Heart right ventricle (tissue), 16 donors: ENCODE data around the gene MZT2B. TPM values are rescaled to one million over a fixed set of nuclear protein-coding genes. Genes with fewer than 3 reads are reported as not detected.
"Not testable (repeated sequence)": the region's sequence is repeated elsewhere in the genome, so short reads cannot be mapped to it uniquely, and the experiment has no call there.

Experiments used
- ATAC-seq, 8 donors: fragments of 200-7000 bp; cut with Tn5 transposase; one replicate each; pipeline ENCODE4 v1.9.1; 2020; ENCODE audit warnings: mild to moderate bottlenecking in 8 of 8, moderate library complexity in 8 of 8, moderate number of reproducible peaks in 1 of 8
- DNase-seq, 2 donors: peaks; one replicate each; pipeline ENCODE4 v3.0.0-alpha.2; 2020
- H3K27ac ChIP-seq, 10 donors: fragments of 200-600 bp; sonication (generic) in 2 of 10; one replicate each; pipeline versions ENCODE4 v1.5.0 to v1.8.0; 2020 to 2022; ENCODE audit warnings: mild to moderate bottlenecking in 3 of 10
- H3K27me3 ChIP-seq, 7 donors: fragments of 200-600 bp; one replicate each; pipeline ENCODE4 v1.8.0; 2021 to 2022; ENCODE audit warnings: mild to moderate bottlenecking in 2 of 7
- H3K36me3 ChIP-seq, 9 donors: fragments of 200-600 bp; sonication (generic) in 1 of 9; one replicate each; pipeline versions ENCODE4 v1.5.0 to v1.8.0; 2020 to 2022; ENCODE audit warnings: mild to moderate bottlenecking in 2 of 9
- H3K4me1 ChIP-seq, 9 donors: fragments of 200-600 bp; sonication (generic) in 1 of 9; one replicate each; pipeline versions ENCODE4 v1.5.0 to v1.8.0; 2020 to 2022; ENCODE audit warnings: mild to moderate bottlenecking in 4 of 9
- H3K4me3 ChIP-seq, 10 donors: fragments of 200-600 bp; sonication (generic) in 2 of 10; one replicate each; pipeline versions ENCODE4 v1.5.0 to v1.8.0; 2020 to 2022; ENCODE audit warnings: mild to moderate bottlenecking in 7 of 10, moderate library complexity in 2 of 10
- H3K9me3 ChIP-seq, 11 donors: fragments of 200-600 bp in 10 of 11; sonication (generic) in 2 of 11; one replicate each; pipeline versions ENCODE4 v1.5.0 to v1.8.0; 2013 to 2022; ENCODE audit warnings: mild to moderate bottlenecking in 2 of 11, control low read depth in 1 of 11, moderate library complexity in 1 of 11
- WGBS, 2 donors: extraction: QIAGEN DNeasy Blood & Tissue Kit; methylation state at CpG; one replicate each; pipeline ENCODE4 v1.1.7; 2013; ENCODE audit warnings: inconsistent platforms in 1 of 2; 5-methylcytosine and 5-hydroxymethylcytosine counted together
- intact Hi-C, 10 donors: fragments of 100-400 bp; cut with DNase I; formaldehyde crosslinking; loops; one replicate each; pipeline versions ENCODE4 v1.11.1 to v1.14.2; 2022
- polyA plus RNA-seq, 2 donors: library from polyadenylated mRNA; stranded (reverse); fragments of 200-250 nt; gene quantifications; one replicate each; pipeline ENCODE4 v1.2.3, GENCODE V29; 2013
- total RNA-seq, 10 donors: library from RNA; stranded (reverse); fragmentation: NEBNext Ultra II Directional in 3 of 10; extraction: Animal tissue kit (Norgen Biotek cat#: 25700) in 3 of 10; gene quantifications; one replicate each; pipeline versions ENCODE4 v1.2.1 to v1.2.4, GENCODE V29; 2021 to 2023
- donor health status: Arrhythmogenic right ventricular cardiomyopathy.
- donor health status: ischemic (EF 13 %, LVEDD 7.1; RV severe dilation, severe dysfunction).
- donor health status: healthy with polysubstance abuse.
- donor health status: DM: no; HTN: yes; CAD: no.
- donor health status: DM: no; HTN: no; CAD: no.
- donor health status: ischemic (EF 25% LVEDD 6.9; RV normal size, moderate dysfunction).
- donor health status: ischemic (EF 25% LVEDD 5.7; RV mildly dilated, moderate dysfunction).
- donor health status: healthy.
- donor health status: DM: yes; HTN: yes; CAD: no.
- donor health status: Ischemic cardiomyopathy.
- donor health status: ischemic (EF 35%, LVEDD 5.7; RV mildly dilated, moderate dysfunction).
- donor health status: nonischemic (EF 11% LVEDD 7.7; RV severe dilation, severe dysfunction).
- donor health status: DM: yes; HTN: yes; CAD: no.
- donor health status: PGD.
- donor health status: ischemic (EF 29% LVEDD 5.4; RV normal size, mild dysfunction).
- donor health status: nonischemic (EF 23%, LVEDD 6.1; RV moderate dilation, normal function).

The MZT2B gene
- total and polyA plus RNA-seq, 12 donors: 297 to 911 (median 420) TPM

GRCh38 chr2:130140516-130140915 lies 41.5 kb upstream of the MZT2B start:
- H3K27ac ChIP-seq, H3K4me1 ChIP-seq, intact Hi-C loops, ATAC-seq, H3K9me3 ChIP-seq, DNase-seq, H3K4me3 ChIP-seq, H3K36me3 ChIP-seq: not testable (repeated sequence)
- WGBS, 2 donors: 83 to 90% methylated on average over 6 to 7 of the region's 7 CpGs
- H3K27me3 ChIP-seq: peaks cover 0 to 22% (median 11%) of the 10 kb centered on the region in 7 donors

GRCh38 chr2:130141002-130141401 lies 41.1 kb upstream of the MZT2B start:
- H3K4me3 ChIP-seq, H3K27ac ChIP-seq, H3K36me3 ChIP-seq, DNase-seq, ATAC-seq, H3K9me3 ChIP-seq, H3K4me1 ChIP-seq, intact Hi-C loops: not testable (repeated sequence)
- 91 to 99% methylated on average over 4 of the region's 6 CpGs for WGBS, 2 donors
- H3K27me3 ChIP-seq: peaks cover 0 to 24% (median 13%) of the 10 kb centered on the region in 7 donors

- H3K4me1 ChIP-seq, DNase-seq, H3K36me3 ChIP-seq, H3K4me3 ChIP-seq, ATAC-seq, H3K27ac ChIP-seq, intact Hi-C loops, H3K9me3 ChIP-seq: not testable (repeated sequence)
- H3K27me3 ChIP-seq: peaks cover 0 to 30% (median 13%) of the 10 kb centered on the region in 7 donors
- 91 to 92% methylated on average over 16 to 17 of the region's 22 CpGs for WGBS, 2 donors
Measured at GRCh38 chr2:130141645-130142370, 40.3 kb upstream of the MZT2B start.

GRCh38 chr2:130142396-130143265 lies 39.4 kb upstream of the MZT2B start:
- peaks cover 0 to 35% (median 13%) of the 10 kb centered on the region in 7 donors for H3K27me3 ChIP-seq
- H3K4me3 ChIP-seq, H3K9me3 ChIP-seq, H3K4me1 ChIP-seq, H3K36me3 ChIP-seq, intact Hi-C loops, H3K27ac ChIP-seq, ATAC-seq, DNase-seq: not testable (repeated sequence)
- 79 to 89% methylated on average over 13 of the region's 13 CpGs for WGBS, 2 donors

GRCh38 chr2:130143266-130144039 lies 38.6 kb upstream of the MZT2B start:
- H3K9me3 ChIP-seq, H3K4me1 ChIP-seq, DNase-seq, H3K27ac ChIP-seq, intact Hi-C loops, H3K36me3 ChIP-seq: not testable (repeated sequence)
- peak in 2 of 8 donors; percentile 13 to 21 for ATAC-seq
- Histone ChIP-seq H3K27me3 (peaks cover 0 to 38% (median 13%) of the 10 kb centered on the region in 7 donors), H3K4me3 (peak overlapping the region in 6 of 10 donors; percentile 34 to 52 (median 47))
- WGBS, 2 donors: 47 to 52% methylated on average over 20 of the region's 28 CpGs

- H3K36me3 ChIP-seq, H3K9me3 ChIP-seq, H3K27ac ChIP-seq, intact Hi-C loops, H3K4me1 ChIP-seq: not testable (repeated sequence)
- Histone ChIP-seq H3K27me3 (peaks cover 0 to 38% (median 13%) of the 10 kb centered on the region in 7 donors), H3K4me3 (peak within 1 kb of the TSS in 9 of 10 donors; percentile 23 to 52 (median 46))
- DNase-seq (peak; percentile 15 to 45), ATAC-seq (peak; percentile 50 to 87 (median 68))
- WGBS, 2 donors: 4 to 11% methylated on average over 28 to 30 of the region's 30 CpGs
Measured at GRCh38 chr2:130145006-130145414, 37.1 kb upstream of the MZT2B start, which contains the start of gene CCDC74B. CCDC74B (minus strand) TSS chr2:130145112; CDS start chr2:130144996, 116 bp downstream.

- H3K4me1 ChIP-seq, DNase-seq, H3K9me3 ChIP-seq, H3K4me3 ChIP-seq, H3K27ac ChIP-seq, ATAC-seq, intact Hi-C loops: not testable (repeated sequence)
- Histone ChIP-seq H3K27me3 (peaks cover 0 to 29% (median 7%) of the 10 kb centered on the region in 7 donors), H3K36me3 (peaks cover 0 to 19% (median 4%) of the 10 kb centered on the region in 9 donors)
- 63 to 66% methylated on average over 6 of the region's 6 CpGs for WGBS, 2 donors
Measured at GRCh38 chr2:130148515-130148914, 33.5 kb upstream of the MZT2B start.
